H1 (cell line): Measurements from ENCODE around the gene C1orf50. TPM values are rescaled to one million over a fixed set of nuclear protein-coding genes. Genes with fewer than 3 reads are reported as not detected.

ENCODE experiments used
- CTCF ChIA-PET: fragments of 300-600 bp; sonication (Branson Sonifier 250); formaldehyde crosslinking; loops from one replicate; lab custom pipeline; 2021; ENCODE audit not compliant: partially characterized antibody; lab: Charles Lee
- POLR2A ChIA-PET: fragments of 300-600 bp; sonication (Branson Sonifier 250); formaldehyde crosslinking; loops from one replicate; lab custom pipeline; 2021; ENCODE audit warnings: inconsistent platforms; ENCODE audit not compliant: partially characterized antibody; lab: Charles Lee
- DNase-seq, 2 experiments: peaks; one replicate each; pipeline versions ENCODE4 v3.0.0 to v3.0.0-alpha.2; 2010 to 2022; ENCODE audit warnings: low spot score in 2 of 2, low read depth in 1 of 2, mixed read lengths in 1 of 2
- FAIRE-seq: peaks from 2 replicates; lab custom pipeline; 2011; peaks lifted over from hg19 to GRCh38; lab: Jason Lieb, UNC
- H2AFZ ChIP-seq: 2 replicates; pipeline ENCODE4 v1.8.1; 2012; ENCODE audit warnings: low read length, inconsistent platforms
- H2AK5ac ChIP-seq: 2 replicates; pipeline ENCODE4 v1.6.1; 2013; ENCODE audit warnings: low read depth, low read length
- H2BK120ac ChIP-seq: replicated peaks from 2 replicates; pipeline ENCODE3; 2013; ENCODE audit warnings: low read depth, low read length, inconsistent platforms
- H2BK12ac ChIP-seq: 2 replicates; pipeline ENCODE4 v1.6.1; 2013; ENCODE audit warnings: low read depth, low read length
- H2BK15ac ChIP-seq: 2 replicates; pipeline ENCODE4 v1.6.1; 2013; ENCODE audit warnings: low read length
- H2BK20ac ChIP-seq: 2 replicates; pipeline ENCODE4 v1.6.1; 2013; ENCODE audit warnings: low read length
- H2BK5ac ChIP-seq: 2 replicates; pipeline ENCODE4 v1.6.1; 2013; ENCODE audit warnings: low read depth, low read length
- H3K14ac ChIP-seq: 2 replicates; pipeline ENCODE4 v1.6.1; 2013; ENCODE audit warnings: inconsistent platforms; ENCODE audit not compliant: insufficient read length
- H3K18ac ChIP-seq: 2 replicates; pipeline ENCODE4 v1.6.1; 2013; ENCODE audit warnings: low read length; ENCODE audit errors: extremely low read depth
- H3K23ac ChIP-seq: 2 replicates; pipeline ENCODE4 v1.6.1; 2013; ENCODE audit warnings: inconsistent platforms; ENCODE audit not compliant: insufficient read length
- H3K23me2 ChIP-seq: 2 replicates; pipeline ENCODE4 v1.6.1; 2013; ENCODE audit warnings: low read depth, low read length
- H3K27ac ChIP-seq: 2 replicates; pipeline ENCODE4 v1.6.1; 2011; ENCODE audit warnings: low read depth, low read length, inconsistent platforms
- H3K27me3 ChIP-seq, 4 experiments: replicated peaks in 1 of 4; 1 replicate in 1 of 4; 2 replicates in 3 of 4; pipeline versions ENCODE4 v1.6.1 to v1.8.1; 2011 to 2013; ENCODE audit warnings: low read length in 3 of 4, mild to moderate bottlenecking in 3 of 4, inconsistent platforms in 2 of 4, mixed read lengths in 2 of 4, moderate library complexity in 1 of 4; ENCODE audit not compliant: control insufficient read depth in 3 of 4, insufficient read depth in 3 of 4; ENCODE audit errors: extremely low read depth in 1 of 4
- H3K36me3 ChIP-seq, 4 experiments: 2 replicates each; pipeline versions ENCODE4 v1.6.1 to v1.8.1; 2011 to 2013; ENCODE audit warnings: mild to moderate bottlenecking in 4 of 4, low read length in 3 of 4, moderate library complexity in 2 of 4, control low read depth in 1 of 4, inconsistent platforms in 1 of 4; ENCODE audit not compliant: insufficient read depth in 4 of 4, control insufficient read depth in 2 of 4
- H3K4ac ChIP-seq: replicated peaks from 2 replicates; pipeline ENCODE3; 2013; ENCODE audit warnings: low read length, low read depth, mixed read lengths, inconsistent platforms; ENCODE audit not compliant: insufficient read length
- H3K4me1 ChIP-seq, 4 experiments: replicated peaks in 1 of 4; 1 replicate in 1 of 4; 2 replicates in 3 of 4; pipeline versions ENCODE4 v1.6.1 to v1.8.1; 2011 to 2013; ENCODE audit warnings: low read length in 3 of 4, inconsistent platforms in 2 of 4, mixed read lengths in 1 of 4; ENCODE audit not compliant: insufficient read depth in 4 of 4, control insufficient read depth in 3 of 4
- H3K4me2 ChIP-seq, 2 experiments: 2 replicates each; pipeline versions ENCODE4 v1.6.1 to v1.8.1; 2011 to 2013; ENCODE audit warnings: low read depth in 2 of 2, low read length in 2 of 2, control low read depth in 1 of 2, inconsistent platforms in 1 of 2, mild to moderate bottlenecking in 1 of 2; ENCODE audit not compliant: insufficient read depth in 1 of 2
- H3K4me3 ChIP-seq, 4 experiments: fragments of 200-600, 300-600 bp in 1 of 4; sonication (generic), shearing (Covaris generic), sonication (Bioruptor Twin) in 1 of 4; 2 replicates each; pipeline versions ENCODE4 v1.5.1 to v1.8.1; 2011 to 2016; ENCODE audit warnings: low read length in 4 of 4, low read depth in 3 of 4, control low read depth in 2 of 4, inconsistent platforms in 2 of 4, mild to moderate bottlenecking in 2 of 4, mixed read lengths in 1 of 4, moderate library complexity in 1 of 4; ENCODE audit not compliant: insufficient read depth in 2 of 4; ENCODE audit errors: extremely low read depth in 1 of 4
- H3K56ac ChIP-seq: replicated peaks from 2 replicates; pipeline ENCODE3; 2013; ENCODE audit warnings: low read depth, mild to moderate bottlenecking, mixed read lengths, low read length, inconsistent platforms; ENCODE audit not compliant: insufficient read length
- H3K79me1 ChIP-seq: 2 replicates; pipeline ENCODE4 v1.6.1; 2013; ENCODE audit warnings: low read depth, low read length, control low read depth
- H3K79me2 ChIP-seq, 2 experiments: 2 replicates each; pipeline versions ENCODE4 v1.6.1 to v1.8.1; 2012 to 2013; ENCODE audit warnings: low read length in 2 of 2, mild to moderate bottlenecking in 2 of 2, inconsistent platforms in 1 of 2; ENCODE audit not compliant: insufficient read depth in 2 of 2, control insufficient read depth in 1 of 2
- H3K9ac ChIP-seq, 4 experiments: replicated peaks in 1 of 4; 1 replicate in 1 of 4; 2 replicates in 3 of 4; pipeline versions ENCODE4 v1.6.1 to v1.8.1; 2011 to 2013; ENCODE audit warnings: low read depth in 3 of 4, low read length in 3 of 4, control low read depth in 2 of 4, mild to moderate bottlenecking in 2 of 4, moderate library complexity in 2 of 4, inconsistent platforms in 1 of 4; ENCODE audit errors: extremely low read depth in 1 of 4
- H3K9me3 ChIP-seq, 2 experiments: 2 replicates each; pipeline versions ENCODE4 v1.6.1 to v1.8.1; 2012 to 2013; ENCODE audit warnings: mild to moderate bottlenecking in 2 of 2, moderate library complexity in 2 of 2, control low read depth in 1 of 2, inconsistent platforms in 1 of 2, low read depth in 1 of 2, low read length in 1 of 2, mixed read lengths in 1 of 2; ENCODE audit not compliant: insufficient read depth in 2 of 2
- H4K20me1 ChIP-seq, 2 experiments: replicated peaks in 1 of 2; 2 replicates each; pipeline versions ENCODE3 to v1.8.1; 2011 to 2013; ENCODE audit warnings: inconsistent platforms in 2 of 2, low read length in 2 of 2, mild to moderate bottlenecking in 1 of 2; ENCODE audit not compliant: insufficient read depth in 2 of 2, control insufficient read depth in 1 of 2
- H4K5ac ChIP-seq: 2 replicates; pipeline ENCODE4 v1.6.1; 2013; ENCODE audit warnings: low read length, low read depth, mixed read lengths, inconsistent platforms; ENCODE audit not compliant: insufficient read length
- H4K8ac ChIP-seq: 2 replicates; pipeline ENCODE4 v1.8.0; 2013; ENCODE audit warnings: mild to moderate bottlenecking, moderate library complexity, low read length, inconsistent platforms; ENCODE audit not compliant: insufficient read depth; ENCODE audit errors: extremely low read depth
- H4K91ac ChIP-seq: replicated peaks from 2 replicates; pipeline ENCODE3; 2013; ENCODE audit warnings: low read length, mixed read lengths, inconsistent platforms; ENCODE audit not compliant: insufficient read length
- CBX5 ChIP-seq: fragments of 300-800, 300-1000 bp; sonication (generic); IDR thresholded peaks from 2 replicates; pipeline ENCODE4 v1.7.1; 2016; ENCODE audit warnings: antibody characterized with exemption, low read length, low read depth
- CHD1 ChIP-seq: IDR thresholded peaks from 2 replicates; pipeline ENCODE4 v1.6.1; 2012; ENCODE audit warnings: low read depth, low read length, improper control_type of control experiment
- CREB1 ChIP-seq: IDR thresholded peaks from 2 replicates; pipeline ENCODE4 v1.6.1; 2012; ENCODE audit warnings: inconsistent platforms
- EP300 ChIP-seq, 2 experiments: IDR thresholded peaks; 1 replicate in 1 of 2; 2 replicates in 1 of 2; pipeline ENCODE4 v1.6.1; 2011 to 2012; ENCODE audit warnings: low read depth in 2 of 2, low read length in 2 of 2, mild to moderate bottlenecking in 2 of 2, borderline replicate concordance in 1 of 2, inconsistent platforms in 1 of 2, moderate library complexity in 1 of 2
- MAFK ChIP-seq: IDR thresholded peaks from 2 replicates; pipeline ENCODE4 v1.6.1; 2012; ENCODE audit warnings: low read depth, mild to moderate bottlenecking, improper control_type of control experiment, low read length
- POLR2AphosphoS5 ChIP-seq: IDR thresholded peaks from 2 replicates; pipeline ENCODE4 v1.6.1; 2011; ENCODE audit warnings: low read depth, low read length
- SIX5 ChIP-seq: IDR thresholded peaks from 2 replicates; pipeline ENCODE4 v1.6.1; 2011; ENCODE audit warnings: mild to moderate bottlenecking, low read depth, low read length
- TBP ChIP-seq: IDR thresholded peaks from 2 replicates; pipeline ENCODE4 v1.6.1; 2011; ENCODE audit warnings: low read depth, low read length, improper control_type of control experiment
- YY1 ChIP-seq: IDR thresholded peaks from 2 replicates; pipeline ENCODE4 v1.6.1; 2011; ENCODE audit warnings: low read depth, mild to moderate bottlenecking, low read length
- WGBS, 2 experiments: shearing (Covaris generic) in 1 of 2; methylation state at CpG; one replicate each; pipeline versions ENCODE4 v1.1.6 to v1.1.7; 2013 to 2015; ENCODE audit warnings: low lambda C conversion rate in 2 of 2, mixed read lengths in 2 of 2, inconsistent platforms in 1 of 2, low coverage in 1 of 2, missing lambda C conversion rate in 1 of 2; ENCODE audit not compliant: insufficient replicate concordance in 2 of 2, insufficient coverage in 1 of 2, insufficient read length in 1 of 2; ENCODE audit errors: extremely low coverage in 1 of 2, missing lambda C conversion rate in 1 of 2; 5-methylcytosine and 5-hydroxymethylcytosine counted together
- polyA plus RNA-seq, 7 experiments: library from polyadenylated mRNA; depleted of rRNA in 3 of 7; stranded (reverse) in 5 of 7; unstranded in 2 of 7; fragments of >200 nt in 5 of 7; fragments of 200-250 nt in 2 of 7; gene quantifications; 1 replicate in 5 of 7; 2 replicates in 1 of 7; 4 replicates in 1 of 7; pipeline versions ENCODE4 v1.2.1 to v1.2.3, GENCODE V29; 2011 to 2013; ENCODE audit warnings: missing spikeins in 2 of 7, mixed read lengths in 2 of 7
- total RNA-seq: library from RNA; stranded (reverse); fragmentation: NEBNext Ultra II Directional; extraction: Animal tissue kit (Norgen Biotek cat#: 25700); gene quantifications from 2 replicates; pipeline ENCODE4 v1.2.1, GENCODE V29; 2021
- TF ChIP-seq, protein P1 (sequence below): IDR thresholded peaks from 2 replicates; pipeline ENCODE4 v1.6.1; 2011; ENCODE audit warnings: low read depth, mild to moderate bottlenecking, low read length; ENCODE audit not compliant: insufficient read depth
- TF ChIP-seq, protein P2 (sequence below): IDR thresholded peaks from 2 replicates; pipeline ENCODE4 v1.6.1; 2011; ENCODE audit warnings: low read length, improper control_type of control experiment

C1orf50 gene
- total and polyA plus RNA-seq, 2 of the 8 experiments (the other 6 are each of a cell fraction or from before 2014, with no cell fraction given): 3.2 to 7.1 TPM

DNA sequence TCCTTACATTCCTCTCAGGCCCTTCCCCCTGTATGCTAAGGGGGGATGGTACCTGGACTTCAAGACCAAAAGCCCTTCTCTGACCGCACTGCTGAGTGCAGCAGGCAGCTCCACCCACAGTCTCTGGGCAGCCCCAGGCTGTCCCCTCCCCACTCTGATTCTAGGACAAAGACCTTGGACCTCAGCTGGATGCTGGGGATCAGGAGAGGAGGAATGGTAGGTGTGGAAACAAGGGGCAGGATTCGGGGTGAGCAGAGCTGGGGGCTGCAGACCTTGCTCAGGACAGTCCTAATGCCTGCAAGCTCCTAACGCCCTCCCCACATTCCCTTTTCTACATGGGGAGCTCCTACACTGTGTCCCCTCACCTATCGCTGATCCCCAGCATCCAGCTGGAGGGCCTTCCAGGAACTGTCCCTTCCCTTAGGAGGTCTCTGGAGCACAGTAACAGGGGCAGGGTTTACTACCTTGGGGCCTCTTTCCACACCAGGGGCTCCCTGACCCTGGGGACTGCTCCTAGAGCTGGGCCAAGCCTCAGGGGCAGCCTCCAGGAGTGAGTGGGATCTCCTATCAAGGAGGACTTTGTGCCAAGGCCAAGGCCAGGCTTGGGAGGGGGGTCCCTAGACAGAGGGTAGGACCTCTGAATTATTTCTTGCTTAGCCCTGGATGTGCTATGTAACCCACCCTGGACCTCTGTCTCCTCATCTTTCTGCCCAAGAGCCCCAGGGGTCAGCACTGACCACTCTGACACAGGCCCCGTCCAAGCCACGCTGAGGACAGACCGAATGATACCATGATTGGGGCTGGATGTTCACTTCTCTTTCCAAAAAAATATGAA is 32.6 kb upstream of the C1orf50 start:
- H3K79me2 ChIP-seq: no peaks in the 10 kb centered on the region
- no peak overlapping the region for H2AFZ ChIP-seq
- H3K4me2 ChIP-seq: no peak overlapping the region
- no peak overlapping the region for H4K5ac ChIP-seq
- FAIRE-seq: no peak
- no peaks in the 10 kb centered on the region for H3K9me3 ChIP-seq
- ChIA-PET POLR2A (interaction anchor here (0.7 to 1.4 kb wide), 4 partner anchors 12 to 52 kb away, joined by 3 to 6 read pairs (median 3); partner anchors contain the start of gene YBX1), CTCF (interaction anchor here (0.8 to 6.4 kb wide), 7 partner anchors 12 to 560 kb away, joined by 3 to 62 read pairs (median 5); no protein-coding TSS in a partner anchor)
- H3K4ac ChIP-seq: no peak overlapping the region
- peak in 1 of 2 experiments; percentile 43 for DNase-seq
- WGBS, 2 experiments: 90% methylated on average over 7 of the region's 7 CpGs; no CpG with 5 or more reads in 1 of the 2 experiments
- H3K27ac ChIP-seq: no peak overlapping the region
- H3K18ac ChIP-seq: no peak overlapping the region
- H3K4me1 ChIP-seq: peaks cover 0 to 14% (median 8%) of the 10 kb centered on the region in 4 experiments; a peak in 5 of 7 replicates
- no peak overlapping the region for H4K91ac ChIP-seq
- H3K27me3 ChIP-seq: no peaks in the 10 kb centered on the region
- H3K14ac ChIP-seq: no peak overlapping the region
- peaks cover 3% of the 10 kb centered on the region; the same call in 1 of the 2 replicates for H3K79me1 ChIP-seq
- no peaks in the 10 kb centered on the region for H3K36me3 ChIP-seq
- no peak overlapping the region; a peak in 1 of 7 replicates for H3K9ac ChIP-seq
- no peak overlapping the region for H2AK5ac ChIP-seq
- no peaks in the 10 kb centered on the region for H3K23me2 ChIP-seq
- no peak overlapping the region for H2BK120ac ChIP-seq
- 0 out of 2 replicates have a peak overlapping the region, but pooled peaks have one; percentile 9 for H2BK5ac ChIP-seq
- H3K23ac ChIP-seq: no peak overlapping the region
- no peak overlapping the region for H2BK12ac ChIP-seq
- H2BK15ac ChIP-seq: no peak overlapping the region
- H3K4me3 ChIP-seq: no peak overlapping the region
- H2BK20ac ChIP-seq: no peak overlapping the region
- H4K8ac ChIP-seq: no peak overlapping the region; the same call in 1 of the 2 replicates
- no peak overlapping the region for H3K56ac ChIP-seq
- peaks cover 0 to 4% of the 10 kb centered on the region in 2 experiments for H4K20me1 ChIP-seq
- TF ChIP-seq, protein P1, sequence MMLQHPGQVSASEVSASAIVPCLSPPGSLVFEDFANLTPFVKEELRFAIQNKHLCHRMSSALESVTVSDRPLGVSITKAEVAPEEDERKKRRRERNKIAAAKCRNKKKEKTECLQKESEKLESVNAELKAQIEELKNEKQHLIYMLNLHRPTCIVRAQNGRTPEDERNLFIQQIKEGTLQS: no peak
- no peak for TF ChIP-seq MAFK
- TF ChIP-seq CHD1: no peak
- no peak for TF ChIP-seq CREB1
- TF ChIP-seq, protein P2, sequence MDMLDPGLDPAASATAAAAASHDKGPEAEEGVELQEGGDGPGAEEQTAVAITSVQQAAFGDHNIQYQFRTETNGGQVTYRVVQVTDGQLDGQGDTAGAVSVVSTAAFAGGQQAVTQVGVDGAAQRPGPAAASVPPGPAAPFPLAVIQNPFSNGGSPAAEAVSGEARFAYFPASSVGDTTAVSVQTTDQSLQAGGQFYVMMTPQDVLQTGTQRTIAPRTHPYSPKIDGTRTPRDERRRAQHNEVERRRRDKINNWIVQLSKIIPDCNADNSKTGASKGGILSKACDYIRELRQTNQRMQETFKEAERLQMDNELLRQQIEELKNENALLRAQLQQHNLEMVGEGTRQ: no peak
- TF ChIP-seq POLR2AphosphoS5: no peak
- no peak for TF ChIP-seq YY1
- no peak for TF ChIP-seq TBP
- TF ChIP-seq CBX5: no peak
- TF ChIP-seq SIX5: no peak
- no peak for TF ChIP-seq EP300 (IDR thresholded peaks at IDR 0.05; ENCODE audit: borderline replicate concordance in 1 of 2, low read depth in 2 of 2, low read length in 2 of 2)
